GM21576 (cell line): Measurements from ENCODE around the gene CHST3.
"Not testable (repeated sequence)": the region's sequence is repeated elsewhere in the genome, so short reads cannot be mapped to it uniquely, and the experiment has no call there.

Experiments
- ATAC-seq: cut with Tn5 transposase; IDR thresholded peaks from one replicate; pipeline ENCODE4 v1.9.1; 2021; ENCODE audit warnings: mild to moderate bottlenecking, moderate library complexity; ENCODE audit not compliant: unreplicated experiment

Gene CHST3

GRCh38 chr10:71972746-71973695 is 8.8 kb downstream of the CHST3 start:
- no peak for ATAC-seq

- ATAC-seq: no peak
Observed at GRCh38 chr10:71973777-71974488, 9.7 kb downstream of the CHST3 start.

GRCh38 chr10:71974489-71975021 is 10.4 kb downstream of the CHST3 start:
- ATAC-seq: no peak

GRCh38 chr10:71975087-71975870 is 11.1 kb downstream of the CHST3 start:
- ATAC-seq: no peak

GRCh38 chr10:71975871-71976725 is 11.9 kb downstream of the CHST3 start:
- no peak for ATAC-seq

- ATAC-seq: not testable (repeated sequence)
Observed at GRCh38 chr10:71977614-71977903, 13.4 kb downstream of the CHST3 start.

- ATAC-seq: no peak
Observed at GRCh38 chr10:71978476-71978875, 14.3 kb downstream of the CHST3 start.

- no peak for ATAC-seq
Observed at GRCh38 chr10:71978988-71979691, 14.9 kb downstream of the CHST3 start.

- no peak for ATAC-seq
Observed at GRCh38 chr10:71979692-71980062, 15.5 kb downstream of the CHST3 start.

GRCh38 chr10:71980181-71981014 is 16.2 kb downstream of the CHST3 start:
- no peak for ATAC-seq

- ATAC-seq: no peak
Observed at GRCh38 chr10:71981015-71981875, 17.1 kb downstream of the CHST3 start.

- ATAC-seq: no peak
Observed at GRCh38 chr10:71981876-71982230, 17.7 kb downstream of the CHST3 start.

GRCh38 chr10:71982269-71983178 is 18.3 kb downstream of the CHST3 start:
- ATAC-seq: no peak

- ATAC-seq: no peak
Observed at GRCh38 chr10:71984126-71984808, 20.1 kb downstream of the CHST3 start.

- ATAC-seq: no peak
Observed at GRCh38 chr10:71984809-71985388, 20.7 kb downstream of the CHST3 start.
